ENCODE data around the gene MYO9A. TPM values are rescaled to one million over a fixed set of nuclear protein-coding genes. Genes with fewer than 3 reads are reported as not detected.

The MYO9A gene
- 10 to 100 TPM; 25.3 to 29.1 (median 27.3) TPM for total RNA-seq (2021; fragmentation: NEBNext Ultra II Directional; extraction: Animal tissue kit (Norgen Biotek cat#: 25700))
- long read RNA-seq, partial matches to known transcripts: 8 of 15 reads
- long read RNA-seq, other reads (novel, unspliced or antisense): 7 of 15 reads

DNA sequence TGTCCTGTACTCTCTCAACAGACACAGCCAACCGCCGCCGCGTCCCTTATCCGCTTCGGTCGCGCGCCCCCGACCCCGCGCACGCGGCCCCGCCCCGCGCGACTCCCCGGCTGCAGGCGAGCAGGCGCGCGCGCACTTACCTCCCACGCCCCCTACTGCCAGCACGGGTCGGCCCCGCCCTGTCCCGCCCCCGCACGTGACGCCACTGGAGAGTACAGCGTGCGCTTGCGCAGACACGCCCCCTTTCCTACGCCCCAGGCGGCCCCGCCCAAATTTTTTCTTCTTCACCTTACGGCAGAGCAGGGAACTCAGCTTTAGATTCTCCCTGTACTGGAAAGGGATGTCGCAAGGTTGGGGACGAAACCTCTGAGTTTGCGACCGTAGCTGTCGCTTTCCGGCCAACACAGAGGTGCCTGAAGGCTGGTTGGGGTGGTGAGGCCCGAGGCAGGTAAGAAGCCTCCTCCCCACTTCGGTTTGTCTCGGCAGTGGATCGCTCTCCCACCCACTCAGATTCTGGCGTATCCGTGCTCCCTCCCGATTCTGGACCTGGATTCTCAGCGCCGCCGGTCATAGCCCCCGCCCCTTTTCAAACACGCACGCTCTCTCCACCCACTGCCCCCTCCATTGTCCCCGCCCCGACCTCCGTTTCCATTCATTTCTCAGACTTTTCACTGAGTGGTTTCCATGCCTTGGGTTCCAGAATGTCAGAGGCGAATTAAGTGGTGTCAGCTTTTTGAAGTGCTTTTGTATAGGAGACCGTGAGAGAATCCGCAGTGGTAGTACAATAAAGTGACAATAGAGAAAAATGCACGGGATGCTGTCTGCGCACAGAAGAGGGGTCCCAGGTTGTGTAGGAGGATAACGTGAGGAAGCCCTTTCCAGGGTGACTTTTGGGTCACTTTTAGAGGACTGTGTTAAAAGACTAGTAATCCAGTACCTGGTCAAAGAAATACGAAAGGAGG is at the start of gene MYO9A, which contains the start of gene SENP8:
Gene MYO9A, minus strand, starts transcription at position 134 of the 962 bp plus-strand sequence. CDS start 71,587 bp downstream, outside the sequence.
Gene SENP8, plus strand, starts transcription at position 387 of the 962 bp plus-strand sequence. CDS start 21,221 bp downstream, outside the sequence.
- Mint-ChIP-seq H3K4me3 (peak within 1 kb of the TSS; percentile 94), H3K9me3 (no peaks in the 10 kb centered on the region), H3K27me3 (ENCODE audit: insufficient read depth) (peaks cover 3% of the 10 kb centered on the region; the same call in 1 of the 2 replicates), H3K4me1 (ENCODE audit: low read depth) (peaks cover 48% of the 10 kb centered on the region), H3K36me3 (ENCODE audit: low read depth) (peaks cover 4% of the 10 kb centered on the region; the same call in 1 of the 2 replicates), H3K27ac (peak within 1 kb of the TSS; percentile 100)
- peak; percentile 98 for DNase-seq
- peak; percentile 57 for TF ChIP-seq CTCF (IDR thresholded peaks at IDR 0.05)

- H3K27me3 Mint-ChIP-seq (ENCODE audit: insufficient read depth): peaks cover 37% of the 10 kb centered on the region
- no peak overlapping the region for H3K4me3 Mint-ChIP-seq
Observed at GRCh38 chr15:72167445-72167844, 49.5 kb upstream of the MYO9A start.

DNA sequence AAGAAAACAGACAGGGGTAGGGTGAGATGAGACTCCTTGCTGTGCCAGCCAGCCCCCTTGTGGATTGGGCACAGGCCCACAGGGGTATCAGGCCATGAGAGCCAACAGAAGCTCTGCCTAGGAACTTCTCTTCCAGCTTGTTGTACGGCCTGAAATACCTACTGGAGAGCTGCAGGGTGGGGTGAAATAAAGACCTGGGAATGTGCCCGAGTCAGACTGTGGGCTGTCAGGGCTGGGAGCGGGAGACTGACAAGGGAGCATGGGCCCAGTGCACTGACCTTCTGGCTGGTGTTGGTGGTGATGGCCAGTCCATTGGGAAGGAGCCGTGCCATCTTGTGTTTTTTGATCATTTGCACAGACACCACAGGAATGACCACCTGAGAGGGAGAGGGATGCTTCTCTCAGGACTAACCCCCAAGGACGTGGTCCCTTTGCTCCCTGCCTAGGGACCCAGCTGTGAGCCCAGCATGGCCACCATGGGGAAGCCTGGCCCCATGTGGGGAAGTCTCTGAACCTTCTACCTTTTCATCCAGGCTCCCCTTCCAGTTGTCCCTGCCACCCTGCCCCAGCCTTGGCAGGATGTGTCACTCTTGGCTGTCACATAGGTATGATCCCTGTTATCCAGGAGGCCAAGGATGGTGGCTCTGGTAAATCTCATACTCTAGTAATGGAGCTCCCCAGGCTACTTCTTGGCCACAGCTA is 48.9 kb upstream of the MYO9A start:
- no peaks in the 10 kb centered on the region for H3K36me3 Mint-ChIP-seq (ENCODE audit: low read depth)
- peaks cover 7% of the 10 kb centered on the region for H3K4me1 Mint-ChIP-seq (ENCODE audit: low read depth)
- no peaks in the 10 kb centered on the region for H3K9me3 Mint-ChIP-seq
- no peak overlapping the region for H3K27ac Mint-ChIP-seq
- no peak for DNase-seq
- peaks cover 34% of the 10 kb centered on the region for H3K27me3 Mint-ChIP-seq (ENCODE audit: insufficient read depth)
- H3K4me3 Mint-ChIP-seq: no peak overlapping the region
- TF ChIP-seq CTCF (IDR thresholded peaks at IDR 0.05): no peak

More at GRCh38 chr15:72167445-72167844, 49.5 kb upstream of the MYO9A start:
- no peaks in the 10 kb centered on the region for H3K9me3 Mint-ChIP-seq
- H3K4me1 Mint-ChIP-seq (ENCODE audit: low read depth): peaks cover 7% of the 10 kb centered on the region
- TF ChIP-seq CTCF (IDR thresholded peaks at IDR 0.05): no peak
- no peak for DNase-seq
- no peaks in the 10 kb centered on the region for H3K36me3 Mint-ChIP-seq (ENCODE audit: low read depth)
- H3K27ac Mint-ChIP-seq: no peak overlapping the region

- no peak for TF ChIP-seq CTCF (IDR thresholded peaks at IDR 0.05)
- Mint-ChIP-seq H3K4me1 (ENCODE audit: low read depth) (peaks cover 7% of the 10 kb centered on the region), H3K9me3 (no peaks in the 10 kb centered on the region), H3K27me3 (ENCODE audit: insufficient read depth) (peaks cover 26% of the 10 kb centered on the region), H3K4me3 (no peak overlapping the region), H3K36me3 (ENCODE audit: low read depth) (no peaks in the 10 kb centered on the region), H3K27ac (no peak overlapping the region)
- no peak for DNase-seq
Observed at GRCh38 chr15:72163719-72164118, 45.8 kb upstream of the MYO9A start.

DNA sequence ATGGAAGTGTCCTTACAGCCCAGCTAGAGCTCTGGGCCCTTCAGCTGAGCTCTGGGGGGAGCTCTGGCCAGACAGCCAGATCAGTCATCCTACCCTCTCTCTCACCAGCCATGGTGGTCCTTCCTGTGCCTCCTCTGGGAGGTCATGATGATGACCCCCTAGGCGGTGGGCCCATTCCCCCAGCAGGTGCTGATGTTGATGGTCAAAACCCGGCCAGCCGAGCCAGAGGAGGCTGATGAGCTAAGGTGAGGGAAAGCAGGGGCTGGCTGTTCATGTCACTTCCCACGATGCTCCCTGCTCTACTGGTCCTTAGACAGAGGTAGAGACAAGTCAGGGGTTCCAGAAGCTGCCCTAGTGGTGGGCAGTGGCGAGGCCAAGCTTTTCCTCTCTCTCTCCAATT is 44.6 kb upstream of the MYO9A start:
- H3K4me3 Mint-ChIP-seq: no peak overlapping the region
- TF ChIP-seq CTCF (IDR thresholded peaks at IDR 0.05): no peak
- no peaks in the 10 kb centered on the region for H3K9me3 Mint-ChIP-seq
- peaks cover 20% of the 10 kb centered on the region for H3K27me3 Mint-ChIP-seq (ENCODE audit: insufficient read depth)
- no peaks in the 10 kb centered on the region for H3K4me1 Mint-ChIP-seq (ENCODE audit: low read depth)
- DNase-seq: no peak
- no peaks in the 10 kb centered on the region for H3K36me3 Mint-ChIP-seq (ENCODE audit: low read depth)
- no peak overlapping the region for H3K27ac Mint-ChIP-seq

Measured in HFFc6 (cell line).